Measurements from ENCODE around the gene RPL29. TPM values are rescaled to one million over a fixed set of nuclear protein-coding genes. Genes with fewer than 3 reads are reported as not detected.
"Not testable (repeated sequence)": the region's sequence is repeated elsewhere in the genome, so short reads cannot be mapped to it uniquely, and the experiment has no call there.

Gene RPL29
- total RNA-seq, 4 donors from 2014 or later = 1,723 to 2,189 (median 1,972) TPM

DNA sequence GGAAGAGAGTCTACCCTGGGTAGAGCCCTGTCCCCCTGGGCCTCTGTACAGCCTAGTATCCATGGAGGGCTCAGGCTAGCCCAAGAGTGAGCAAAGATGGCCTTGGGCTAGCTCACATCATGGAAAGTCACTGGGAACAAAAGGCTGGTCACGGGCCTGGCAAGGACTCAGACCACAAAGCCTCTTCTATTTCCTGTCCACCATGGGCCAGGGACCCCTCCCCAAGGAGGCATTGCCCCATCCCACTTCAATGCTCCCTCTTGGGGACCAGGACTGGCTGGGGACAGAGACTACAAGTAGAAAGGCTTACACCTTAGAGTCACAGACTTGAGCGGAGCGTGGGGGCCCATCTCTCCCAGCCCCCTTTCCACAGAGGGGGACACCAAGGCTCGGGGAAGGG lies 43.7 kb upstream of the RPL29 start:
- no peak for DNase-seq (ENCODE audit: low spot score)
- no peak for ATAC-seq (ENCODE audit: low FRiP score)
- TF ChIP-seq, protein P1, sequence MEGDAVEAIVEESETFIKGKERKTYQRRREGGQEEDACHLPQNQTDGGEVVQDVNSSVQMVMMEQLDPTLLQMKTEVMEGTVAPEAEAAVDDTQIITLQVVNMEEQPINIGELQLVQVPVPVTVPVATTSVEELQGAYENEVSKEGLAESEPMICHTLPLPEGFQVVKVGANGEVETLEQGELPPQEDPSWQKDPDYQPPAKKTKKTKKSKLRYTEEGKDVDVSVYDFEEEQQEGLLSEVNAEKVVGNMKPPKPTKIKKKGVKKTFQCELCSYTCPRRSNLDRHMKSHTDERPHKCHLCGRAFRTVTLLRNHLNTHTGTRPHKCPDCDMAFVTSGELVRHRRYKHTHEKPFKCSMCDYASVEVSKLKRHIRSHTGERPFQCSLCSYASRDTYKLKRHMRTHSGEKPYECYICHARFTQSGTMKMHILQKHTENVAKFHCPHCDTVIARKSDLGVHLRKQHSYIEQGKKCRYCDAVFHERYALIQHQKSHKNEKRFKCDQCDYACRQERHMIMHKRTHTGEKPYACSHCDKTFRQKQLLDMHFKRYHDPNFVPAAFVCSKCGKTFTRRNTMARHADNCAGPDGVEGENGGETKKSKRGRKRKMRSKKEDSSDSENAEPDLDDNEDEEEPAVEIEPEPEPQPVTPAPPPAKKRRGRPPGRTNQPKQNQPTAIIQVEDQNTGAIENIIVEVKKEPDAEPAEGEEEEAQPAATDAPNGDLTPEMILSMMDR (IDR thresholded peaks at IDR 0.05) = no peak

DNA sequence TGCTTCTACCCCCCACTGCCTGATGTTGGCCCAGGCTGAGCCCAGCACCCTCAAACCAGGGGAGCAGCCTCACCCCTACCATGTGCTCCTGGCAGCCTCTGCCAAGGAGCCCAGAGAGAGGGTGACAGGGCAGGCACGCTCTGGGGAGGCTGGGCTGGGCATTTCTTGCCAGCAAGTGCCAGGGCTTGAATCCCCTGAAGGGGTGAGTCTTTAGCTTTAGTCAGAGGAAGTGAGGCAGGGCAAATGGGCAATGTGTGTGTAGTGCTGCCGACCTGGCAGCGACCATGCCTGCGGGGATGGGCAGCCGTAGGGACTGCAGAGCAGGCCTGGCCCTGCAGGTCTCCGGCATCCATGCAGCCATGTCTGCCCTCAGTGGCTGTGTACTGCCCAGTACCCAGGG lies 42.5 kb upstream of the RPL29 start:
- TF ChIP-seq, protein P1 (IDR thresholded peaks at IDR 0.05) = no peak
- DNase-seq (ENCODE audit: low spot score) = no peak
- no peak for ATAC-seq (ENCODE audit: low FRiP score)

DNA sequence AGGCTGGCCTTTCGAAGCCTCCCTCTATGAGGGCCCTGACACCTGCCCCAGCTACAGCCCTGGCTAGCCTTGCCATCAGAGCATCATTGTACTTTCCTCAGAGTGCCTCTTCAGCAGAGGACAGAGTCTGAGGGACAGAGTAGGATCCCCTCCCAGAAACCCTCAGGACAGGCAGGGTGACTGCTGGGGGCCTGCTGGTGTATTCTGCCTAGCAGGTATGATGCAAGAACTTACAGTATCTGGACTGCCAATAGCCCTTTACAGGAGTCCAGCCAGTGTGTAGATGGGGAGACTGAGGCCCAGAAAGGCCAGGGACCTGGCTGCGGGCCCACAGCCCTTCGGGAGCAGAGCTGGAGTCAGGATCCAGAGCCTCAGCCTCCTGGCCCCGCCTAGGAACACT lies 41.6 kb upstream of the RPL29 start:
- no peak for DNase-seq (ENCODE audit: low spot score)
- TF ChIP-seq, protein P1 (IDR thresholded peaks at IDR 0.05) = no peak
- no peak for ATAC-seq (ENCODE audit: low FRiP score)

DNA sequence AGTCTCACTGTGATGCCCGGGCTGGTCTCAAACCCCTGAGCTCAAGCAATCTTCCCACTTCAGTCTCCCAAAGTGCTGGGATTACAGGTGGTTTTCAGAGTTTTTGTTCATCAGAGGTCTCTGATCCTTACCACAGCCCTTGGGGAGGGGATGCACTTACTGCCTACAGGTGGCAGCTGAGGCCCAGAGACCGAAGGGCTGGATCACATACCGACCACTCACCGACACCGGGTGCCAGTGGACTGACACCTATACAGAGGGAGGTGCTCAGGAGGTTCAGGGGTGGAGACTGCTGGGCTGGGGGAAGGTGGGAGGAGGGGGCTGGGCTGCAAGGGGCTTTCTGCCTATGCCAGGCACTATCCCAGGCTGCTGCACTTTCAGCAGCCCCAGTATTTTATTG lies 41.1 kb upstream of the RPL29 start:
- no peak for ATAC-seq (ENCODE audit: low FRiP score)
- TF ChIP-seq, protein P1 (IDR thresholded peaks at IDR 0.05) = no peak
- DNase-seq (ENCODE audit: low spot score) = no peak

DNA sequence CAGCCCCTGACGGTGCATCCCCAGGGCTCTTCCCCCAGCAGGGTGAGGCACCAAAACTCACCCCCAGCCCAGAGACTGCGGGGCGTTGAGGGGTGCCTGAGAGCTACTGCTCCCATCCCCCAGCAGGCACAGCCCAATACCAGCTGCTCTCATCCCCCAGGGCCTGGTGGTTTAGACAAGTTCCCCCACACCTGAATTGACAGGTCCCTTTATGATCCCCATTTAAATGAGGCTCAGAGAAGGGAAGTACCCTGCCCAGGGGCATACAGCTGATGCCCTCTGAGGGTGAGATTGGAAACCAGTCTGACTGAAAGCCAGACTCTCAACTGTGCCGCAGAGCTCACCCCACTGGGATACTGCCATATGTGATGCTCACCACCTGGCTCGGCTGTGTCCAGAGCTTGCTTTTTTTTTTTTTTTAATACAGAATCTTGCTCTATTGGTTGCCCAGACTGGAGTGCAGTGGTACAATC lies 40.6 kb upstream of the RPL29 start:
- ATAC-seq (ENCODE audit: low FRiP score) (no peak), DNase-seq (ENCODE audit: low spot score) (no peak)
- TF ChIP-seq, protein P1 (IDR thresholded peaks at IDR 0.05) = no peak

DNA sequence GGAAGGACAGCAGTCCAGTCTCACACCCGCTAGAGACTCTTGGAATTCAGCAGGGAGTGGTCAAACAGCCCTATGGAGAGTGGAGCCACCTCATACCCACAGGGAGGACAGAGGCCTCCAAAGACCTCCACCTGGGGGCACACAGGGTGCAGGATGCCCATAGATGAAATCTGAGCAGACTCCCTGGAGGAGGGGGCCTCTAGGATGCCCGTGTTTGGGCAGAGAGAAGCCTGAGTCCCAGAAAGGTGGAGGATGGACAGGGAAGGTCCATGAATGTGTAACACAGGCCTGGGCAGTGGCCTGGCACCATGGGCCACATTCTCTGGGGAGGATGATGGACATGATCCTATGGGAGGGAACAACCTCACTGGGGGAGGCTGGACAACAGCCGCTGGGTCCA lies 39.0 kb upstream of the RPL29 start:
- TF ChIP-seq, protein P1 (IDR thresholded peaks at IDR 0.05) = no peak
- DNase-seq (ENCODE audit: low spot score) = no peak

DNA sequence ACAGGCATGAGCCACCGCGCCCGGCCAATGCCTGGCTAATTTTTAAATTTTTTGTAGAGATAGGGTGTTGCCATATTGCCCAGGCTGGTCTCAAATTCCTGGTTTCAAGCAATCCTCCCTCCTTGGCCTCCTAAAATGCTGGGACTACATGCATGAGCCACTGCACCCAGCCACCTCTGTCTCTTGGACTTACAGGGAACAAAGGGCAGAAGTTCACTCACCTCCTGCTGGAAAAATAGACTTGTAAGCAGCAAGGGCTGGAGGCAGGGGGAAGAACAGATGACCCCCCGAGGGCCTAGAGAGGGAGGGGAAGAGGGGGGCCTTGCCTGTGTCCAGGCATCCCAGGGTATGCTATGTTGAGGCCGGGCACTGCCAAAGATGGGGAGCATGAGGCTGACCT lies 38.5 kb upstream of the RPL29 start:
- no peak for ATAC-seq (ENCODE audit: low FRiP score)
- no peak for DNase-seq (ENCODE audit: low spot score)
- TF ChIP-seq, protein P1 (IDR thresholded peaks at IDR 0.05) = no peak

More for the DNA sequence above, 39.0 kb upstream of the RPL29 start:
- no peak for ATAC-seq (ENCODE audit: low FRiP score)

DNA sequence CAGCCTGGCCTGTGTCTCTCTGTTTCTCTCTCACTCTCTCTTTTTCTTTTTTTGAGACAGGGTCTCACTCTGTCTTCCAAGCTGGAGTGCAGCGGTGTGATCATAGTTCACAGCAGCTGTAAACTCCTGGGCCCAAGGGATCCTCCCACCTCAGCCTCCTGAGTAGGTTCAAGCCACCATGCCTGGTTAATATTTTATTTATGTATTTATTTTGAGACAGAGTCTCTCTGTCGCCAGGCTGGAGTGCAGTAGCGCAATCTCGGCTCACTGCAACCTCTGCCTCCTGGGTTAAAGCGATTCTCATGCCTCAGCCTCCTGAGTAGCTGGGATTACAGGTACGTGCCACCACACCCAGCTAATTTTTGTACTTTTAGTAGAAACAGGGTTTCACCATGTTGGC lies 38.1 kb upstream of the RPL29 start:
- DNase-seq (ENCODE audit: low spot score); ATAC-seq (ENCODE audit: low FRiP score): not testable (repeated sequence)
